Measurements from ENCODE around the gene CLTCL1.
A peak's percentile ranks its signal among the peaks of the same experiment; 100 is the strongest.

The CLTCL1 gene

GRCh38 chr22:19295733-19296132, 4.2 kb upstream of the CLTCL1 start:
- TF ChIP-seq CTCF (IDR thresholded peaks at IDR 0.05; ENCODE audit: insufficient read depth, low read length): no peak
- TF ChIP-seq SPI1 (IDR thresholded peaks at IDR 0.05; ENCODE audit: borderline replicate concordance, low read depth): no peak
- no peak for TF ChIP-seq REST (IDR thresholded peaks at IDR 0.05; ENCODE audit: insufficient replicate concordance, low read depth)
- no peak for TF ChIP-seq GABPA (IDR thresholded peaks at IDR 0.05; ENCODE audit: low read depth)
- TF ChIP-seq POLR2AphosphoS5 (IDR thresholded peaks at IDR 0.05; ENCODE audit: low read depth): no peak
- Histone ChIP-seq H3K27ac (replicated peaks) (no peak overlapping the region), H3K4me3 (replicated peaks; ENCODE audit: insufficient read depth, low read length) (no peak overlapping the region), H3K27me3 (ENCODE audit: insufficient read depth, poor library complexity, severe bottlenecking) (no peaks in the 10 kb centered on the region)
- no peak for DNase-seq (ENCODE audit: low read depth in 1 of 2, low spot score in 1 of 2)

- H3K4me3 ChIP-seq (replicated peaks; ENCODE audit: insufficient read depth, low read length): peak overlapping the region; percentile 71
- DNase-seq (ENCODE audit: low read depth in 1 of 2, low spot score in 1 of 2): peak in 1 of 2 experiments; percentile 52
- H3K27me3 ChIP-seq (ENCODE audit: insufficient read depth, poor library complexity, severe bottlenecking): no peaks in the 10 kb centered on the region
- H3K27ac ChIP-seq (replicated peaks): peak overlapping the region; percentile 87
- TF ChIP-seq POLR2AphosphoS5 (IDR thresholded peaks at IDR 0.05; ENCODE audit: low read depth): no peak
- no peak for TF ChIP-seq CTCF (IDR thresholded peaks at IDR 0.05; ENCODE audit: insufficient read depth, low read length)
- TF ChIP-seq SPI1 (IDR thresholded peaks at IDR 0.05; ENCODE audit: borderline replicate concordance, low read depth): no peak
- no peak for TF ChIP-seq REST (IDR thresholded peaks at IDR 0.05; ENCODE audit: insufficient replicate concordance, low read depth)
- no peak for TF ChIP-seq GABPA (IDR thresholded peaks at IDR 0.05; ENCODE audit: low read depth)
Observed at GRCh38 chr22:19292458-19293230, 1.1 kb upstream of the CLTCL1 start.

GRCh38 chr22:19291218-19291579, 320 bp downstream of the CLTCL1 start:
- no peaks in the 10 kb centered on the region for H3K27me3 ChIP-seq (ENCODE audit: insufficient read depth, poor library complexity, severe bottlenecking)
- H3K4me3 ChIP-seq (replicated peaks; ENCODE audit: insufficient read depth, low read length): peak overlapping the region; percentile 67
- no peak for TF ChIP-seq POLR2AphosphoS5 (IDR thresholded peaks at IDR 0.05; ENCODE audit: low read depth)
- no peak for TF ChIP-seq CTCF (IDR thresholded peaks at IDR 0.05; ENCODE audit: insufficient read depth, low read length)
- no peak for TF ChIP-seq GABPA (IDR thresholded peaks at IDR 0.05; ENCODE audit: low read depth)
- no peak for TF ChIP-seq SPI1 (IDR thresholded peaks at IDR 0.05; ENCODE audit: borderline replicate concordance, low read depth)
- no peak for TF ChIP-seq REST (IDR thresholded peaks at IDR 0.05; ENCODE audit: insufficient replicate concordance, low read depth)
- H3K27ac ChIP-seq (replicated peaks): no peak overlapping the region
- peak in 1 of 2 experiments; percentile 14 for DNase-seq (ENCODE audit: low read depth in 1 of 2, low spot score in 1 of 2)
